HL-60 (cell line): ENCODE measurements around the gene GHRH.

ENCODE experiments used
- DNase-seq, 2 experiments: peaks; one replicate each; pipeline ENCODE4 v3.0.0-alpha.2; 2010 to 2020; ENCODE audit warnings: low read depth in 1 of 2, low spot score in 1 of 2
- H3K27ac ChIP-seq: fragments of 250-450 bp; sonication (Bioruptor Pico); replicated peaks from 2 replicates; pipeline ENCODE4 v1.5.1; 2020; ENCODE audit warnings: mild to moderate bottlenecking, moderate library complexity
- H3K27me3 ChIP-seq: fragments of 250-450 bp; sonication (Bioruptor Pico); 2 replicates; pipeline ENCODE4 v1.5.1; 2021; ENCODE audit warnings: mild to moderate bottlenecking, moderate library complexity; ENCODE audit not compliant: insufficient read depth, poor library complexity, severe bottlenecking
- H3K4me3 ChIP-seq: replicated peaks from 2 replicates; pipeline ENCODE4 v1.5.1; 2011; ENCODE audit warnings: mild to moderate bottlenecking, control low read depth, low read length; ENCODE audit not compliant: insufficient read depth
- CTCF ChIP-seq: IDR thresholded peaks from one replicate; pipeline ENCODE4 v1.5.1; 2011; ENCODE audit warnings: low read length, control low read depth, inconsistent platforms; ENCODE audit not compliant: insufficient read depth
- GABPA ChIP-seq: IDR thresholded peaks from 2 replicates; pipeline ENCODE4 v1.6.1; 2012; ENCODE audit warnings: low read depth
- POLR2AphosphoS5 ChIP-seq: IDR thresholded peaks from 2 replicates; pipeline ENCODE4 v1.6.1; 2012; ENCODE audit warnings: low read depth
- REST ChIP-seq: IDR thresholded peaks from 2 replicates; pipeline ENCODE4 v1.6.1; 2012; ENCODE audit warnings: low read depth; ENCODE audit not compliant: insufficient replicate concordance
- SPI1 ChIP-seq: IDR thresholded peaks from 2 replicates; pipeline ENCODE4 v1.6.1; 2012; ENCODE audit warnings: low read depth, mild to moderate bottlenecking, borderline replicate concordance

Gene GHRH

GRCh38 chr20:37263686-37264085, 2.1 kb upstream of the GHRH start:
- Histone ChIP-seq H3K27me3 (no peaks in the 10 kb centered on the region), H3K4me3 (no peak overlapping the region), H3K27ac (no peak overlapping the region)
- no peak for DNase-seq
- TF ChIP-seq POLR2AphosphoS5 (no peak), SPI1 (no peak), REST (no peak), GABPA (no peak), CTCF (no peak)

- no peak for DNase-seq
- TF ChIP-seq POLR2AphosphoS5 (no peak), REST (no peak), GABPA (no peak), CTCF (no peak), SPI1 (no peak)
- no peak overlapping the region for H3K4me3 ChIP-seq
- H3K27ac ChIP-seq, result no peak overlapping the region
- H3K27me3 ChIP-seq, result no peaks in the 10 kb centered on the region
Measured at GRCh38 chr20:37262505-37262904, 891 bp upstream of the GHRH start.

DNA sequence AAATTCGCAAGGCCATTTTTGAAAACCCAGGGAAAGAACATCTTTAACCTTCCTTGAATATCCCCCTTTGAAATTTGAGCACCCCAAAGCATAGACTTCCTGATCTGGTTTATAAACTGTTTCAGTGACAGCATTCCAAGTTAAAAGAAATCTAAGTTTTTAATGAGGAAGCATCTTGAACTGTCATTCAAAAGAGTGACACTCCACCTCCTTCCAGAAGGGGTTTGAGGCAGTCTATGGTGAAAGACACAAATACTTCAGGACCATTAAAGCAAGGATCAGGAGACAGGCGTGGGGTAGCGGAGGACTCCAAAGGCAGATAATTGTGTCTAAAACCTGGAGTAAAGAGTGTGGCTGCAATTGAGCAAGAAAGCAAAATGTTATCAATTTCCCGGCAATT, 691 bp downstream of the GHRH start:
- Histone ChIP-seq H3K27ac (no peak overlapping the region), H3K4me3 (no peak overlapping the region), H3K27me3 (no peaks in the 10 kb centered on the region)
- no peak for DNase-seq
- TF ChIP-seq GABPA (no peak), POLR2AphosphoS5 (no peak), REST (no peak), SPI1 (no peak), CTCF (no peak)
